HG03378 (cell line): ENCODE results near the gene FAM13C.

Experiments
- ATAC-seq: cut with Tn5 transposase; IDR thresholded peaks from one replicate; pipeline ENCODE4 v1.9.1; 2021; ENCODE audit warnings: mild to moderate bottlenecking, moderate library complexity; ENCODE audit not compliant: unreplicated experiment

Gene FAM13C

GRCh38 chr10:59320355-59320754, 42.0 kb downstream of the FAM13C start:
- no peak for ATAC-seq

GRCh38 chr10:59319854-59320253, 42.5 kb downstream of the FAM13C start:
- ATAC-seq, result no peak

- no peak for ATAC-seq
Observed at GRCh38 chr10:59317066-59317465, 45.3 kb downstream of the FAM13C start.

- no peak for ATAC-seq
Observed at GRCh38 chr10:59315465-59315864, 46.9 kb downstream of the FAM13C start.

- ATAC-seq, result no peak
Observed at GRCh38 chr10:59314268-59314667, 48.1 kb downstream of the FAM13C start.

GRCh38 chr10:59312247-59312646, 50.1 kb downstream of the FAM13C start:
- no peak for ATAC-seq

- ATAC-seq, result no peak
Observed at GRCh38 chr10:59311025-59311424, 51.3 kb downstream of the FAM13C start.

GRCh38 chr10:59310324-59310914, 51.9 kb downstream of the FAM13C start:
- no peak for ATAC-seq

GRCh38 chr10:59304521-59305097, 57.7 kb downstream of the FAM13C start:
- no peak for ATAC-seq

- peak; percentile 60 for ATAC-seq
Observed at GRCh38 chr10:59303018-59303417, 59.3 kb downstream of the FAM13C start.

GRCh38 chr10:59302381-59302780, 60.0 kb downstream of the FAM13C start:
- no peak for ATAC-seq

GRCh38 chr10:59301067-59301754, 61.1 kb downstream of the FAM13C start:
- no peak for ATAC-seq

GRCh38 chr10:59300386-59300785, 62.0 kb downstream of the FAM13C start:
- no peak for ATAC-seq

GRCh38 chr10:59299933-59300332, 62.4 kb downstream of the FAM13C start:
- no peak for ATAC-seq

- no peak for ATAC-seq
Observed at GRCh38 chr10:59290448-59290847, 71.9 kb downstream of the FAM13C start.

- ATAC-seq, result no peak
Observed at GRCh38 chr10:59289853-59290252, 72.5 kb downstream of the FAM13C start.

GRCh38 chr10:59287587-59288255, 74.6 kb downstream of the FAM13C start:
- no peak for ATAC-seq

- ATAC-seq, result no peak
Observed at GRCh38 chr10:59285848-59286247, 76.5 kb downstream of the FAM13C start.

GRCh38 chr10:59285073-59285472, 77.3 kb downstream of the FAM13C start:
- no peak for ATAC-seq

GRCh38 chr10:59284118-59284975, 78.0 kb downstream of the FAM13C start:
- ATAC-seq, result no peak
